Lower leg skin (tissue), 3 donors: Measurements from ENCODE around the gene HDAC9.

Experiments
- CTCF ChIP-seq, 3 donors: fragments of 450-650 bp; IDR thresholded peaks; one replicate each; pipeline ENCODE4 v1.5.1; 2016; ENCODE audit warnings: antibody characterized with exemption in 3 of 3, mild to moderate bottlenecking in 3 of 3, moderate library complexity in 2 of 3
- POLR2A ChIP-seq, 2 donors: fragments of 450-650 bp; IDR thresholded peaks; one replicate each; pipeline ENCODE4 v1.6.1; 2016 to 2017; ENCODE audit warnings: antibody characterized with exemption in 2 of 2, mild to moderate bottlenecking in 1 of 2, moderate library complexity in 1 of 2

GRCh38 chr7:18583305-18583704 is 87.8 kb downstream of the HDAC9 start:
- TF ChIP-seq POLR2A (IDR thresholded peaks at IDR 0.05), result no peak
- TF ChIP-seq CTCF (IDR thresholded peaks at IDR 0.05), result no peak
